ENCODE data around the gene DCAF12.
"Not testable (repeated sequence)": the region's sequence is repeated elsewhere in the genome, so short reads cannot be mapped to it uniquely, and the experiment has no call there.

- not testable (repeated sequence) for TF ChIP-seq CTCF (conservative IDR thresholded peaks at IDR 0.05 in 1 of 2, IDR thresholded peaks at IDR 0.05 in 1 of 2; ENCODE audit: extremely low read depth in 1 of 2, insufficient read depth in 1 of 2, low read depth in 1 of 2, low read length in 2 of 2); EZH2 (IDR thresholded peaks at IDR 0.05; ENCODE audit: borderline replicate concordance, low read length)
Measured at GRCh38 chr9:34138644-34139043, 12.1 kb upstream of the DCAF12 start.
